SIG-M5 (cell line): Measurements from ENCODE around the gene DGKH.
"Not testable (repeated sequence)": the region's sequence is repeated elsewhere in the genome, so short reads cannot be mapped to it uniquely, and the experiment has no call there.

Experiments
- DNase-seq: peaks from one replicate; lab custom pipeline; 2025; lab: John Stamatoyannopoulos, UW

Gene DGKH

DNA sequence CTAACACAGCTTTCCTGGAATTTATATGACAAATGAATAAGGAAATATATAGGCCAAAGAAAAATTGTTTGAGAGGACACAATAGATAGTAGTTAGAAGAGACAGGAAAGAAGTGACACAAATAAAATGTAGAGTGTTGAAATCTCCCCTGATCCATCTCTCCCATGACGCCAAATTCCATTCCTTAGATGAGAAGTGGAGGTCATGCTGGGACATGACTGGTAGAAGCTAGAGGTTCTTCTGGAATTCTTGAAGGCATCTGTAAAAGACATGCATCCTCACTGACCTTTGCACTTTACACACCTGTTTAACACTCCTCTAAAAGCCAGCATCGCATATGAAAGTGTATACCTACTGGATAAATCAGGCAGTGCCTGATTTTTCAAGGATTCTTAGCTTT lies 67.8 kb downstream of the DGKH start:
- no peak for DNase-seq

DNA sequence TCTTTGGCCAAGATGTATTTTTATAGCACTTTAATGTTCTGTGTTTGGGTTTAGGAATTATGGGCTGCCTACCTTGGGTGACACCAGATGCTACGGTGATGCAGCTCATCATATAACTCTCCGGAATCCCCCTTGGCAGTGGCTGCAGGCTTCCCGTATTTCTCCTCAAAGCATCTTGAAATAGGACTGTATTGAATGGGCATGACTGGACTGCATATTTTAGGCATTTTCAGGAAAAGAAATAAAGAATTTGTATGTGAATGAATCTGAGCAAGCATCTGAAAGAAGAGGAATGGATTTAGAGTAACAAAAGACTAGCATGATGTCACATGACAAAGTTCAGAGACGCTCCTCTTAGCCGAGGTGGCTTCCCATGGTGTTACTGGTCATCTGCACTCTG lies 70.6 kb downstream of the DGKH start:
- no peak for DNase-seq

DNA sequence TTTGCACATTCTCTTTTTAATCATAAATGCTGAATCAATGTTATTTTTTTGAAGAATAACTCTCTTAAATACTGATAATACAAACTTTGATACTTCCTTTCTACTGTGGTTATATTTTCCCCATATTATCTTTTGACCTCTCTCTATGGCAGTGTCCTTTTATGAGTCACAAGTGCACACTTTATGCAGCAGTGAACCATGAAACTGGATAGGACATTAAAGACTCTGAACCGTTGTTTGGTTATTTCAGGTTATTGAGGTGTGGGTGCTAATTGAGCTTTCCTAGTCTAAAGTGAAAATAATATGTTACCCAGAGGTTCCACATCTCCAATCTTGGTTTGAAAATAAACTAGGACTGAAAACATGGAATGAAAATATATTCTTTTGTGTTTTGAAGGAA lies 71.4 kb downstream of the DGKH start:
- no peak for DNase-seq

DNA sequence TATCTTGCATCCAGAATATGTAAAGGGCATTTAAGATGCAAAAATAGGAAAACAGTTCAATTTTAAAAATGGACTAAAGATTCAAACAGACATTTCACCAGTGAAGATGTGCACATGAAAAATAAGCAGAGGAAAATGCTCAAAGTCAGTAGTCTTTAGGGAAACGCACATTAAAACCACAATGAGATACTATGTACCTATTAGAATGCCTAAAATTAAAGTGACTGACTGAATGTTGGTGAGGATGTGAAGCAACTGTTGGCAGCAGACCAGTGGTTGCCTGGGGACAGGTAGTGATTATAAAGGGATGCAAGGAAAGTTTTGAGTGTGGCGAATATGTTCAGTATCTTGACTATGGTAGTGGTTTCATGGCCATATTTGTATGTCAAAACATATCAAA lies 75.2 kb downstream of the DGKH start:
- no peak for DNase-seq

DNA sequence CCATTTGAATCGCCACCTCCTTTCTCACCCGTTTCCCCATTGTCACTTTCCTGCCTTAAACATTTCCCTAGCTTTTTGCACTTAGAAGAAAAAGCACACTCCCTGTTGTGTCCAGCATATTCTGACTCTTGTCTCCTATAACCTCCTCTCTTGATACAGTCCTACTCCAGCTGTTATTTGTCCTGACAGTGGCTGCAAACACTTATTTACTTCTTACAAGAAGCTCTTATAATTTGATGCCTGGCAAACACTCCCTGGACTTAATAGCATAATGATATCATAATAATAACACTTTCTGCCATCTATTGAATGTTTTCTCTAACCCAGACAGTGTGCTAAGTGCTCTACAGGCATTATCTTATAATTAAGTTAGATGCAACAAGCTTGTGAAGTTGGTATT lies 76.6 kb downstream of the DGKH start:
- DNase-seq, result no peak

DNA sequence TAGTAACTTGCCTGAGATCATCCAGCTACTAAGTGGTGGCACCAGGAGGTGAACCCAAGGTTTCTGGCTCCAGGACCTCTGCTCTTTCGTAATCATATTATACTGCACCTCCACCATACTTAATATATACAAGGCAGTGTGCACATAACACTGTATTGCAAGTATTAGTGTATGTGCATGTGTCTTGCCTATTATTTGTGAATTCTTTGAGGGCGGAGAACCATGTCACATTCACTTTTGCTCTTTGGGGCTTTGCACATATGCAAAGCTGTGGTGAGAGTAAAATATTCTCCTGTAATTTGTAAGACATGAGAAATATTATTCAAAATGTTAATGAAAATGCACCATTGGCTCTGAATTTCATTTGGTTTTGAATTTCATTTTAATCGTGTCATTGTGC lies 78.6 kb downstream of the DGKH start:
- DNase-seq, result no peak

DNA sequence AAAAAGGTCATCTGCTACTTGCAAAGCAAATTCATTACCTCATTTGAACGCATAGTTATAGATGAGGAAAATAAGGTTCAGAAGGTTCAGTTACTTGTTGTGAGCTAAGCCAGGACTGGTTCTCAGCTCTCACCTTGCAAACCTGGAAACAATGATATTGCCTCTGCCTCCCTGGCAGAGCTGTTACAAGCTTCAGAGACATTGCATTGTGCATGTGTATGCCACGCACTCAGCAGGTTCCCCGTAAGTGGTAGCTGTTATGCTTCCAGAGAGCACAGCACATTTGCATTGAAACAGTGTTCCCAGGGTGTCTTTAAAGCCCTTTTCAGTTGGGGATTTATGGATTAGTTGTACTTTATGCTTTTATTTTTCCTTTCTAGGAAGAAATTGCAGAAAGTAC lies 80.6 kb downstream of the DGKH start:
- no peak for DNase-seq

DNA sequence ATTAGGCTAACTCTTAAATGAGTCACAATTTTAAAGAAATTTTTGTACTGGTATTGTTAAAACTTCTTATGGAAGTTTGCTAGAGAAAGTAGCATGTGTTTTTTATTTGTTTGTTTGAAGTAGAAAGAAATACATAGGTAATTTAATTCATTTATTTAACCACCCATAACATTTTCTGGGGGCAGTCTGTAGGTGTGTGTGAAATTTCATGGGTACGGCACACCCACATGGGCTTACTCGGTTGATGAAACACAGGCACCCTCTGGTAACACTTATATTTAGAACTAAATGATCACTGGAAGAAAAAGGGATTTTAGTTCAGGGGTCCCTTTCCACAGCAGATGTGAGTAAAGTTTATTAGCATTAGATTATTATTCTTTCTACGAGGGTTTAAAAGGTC lies 88.1 kb downstream of the DGKH start:
- DNase-seq, result no peak

DNA sequence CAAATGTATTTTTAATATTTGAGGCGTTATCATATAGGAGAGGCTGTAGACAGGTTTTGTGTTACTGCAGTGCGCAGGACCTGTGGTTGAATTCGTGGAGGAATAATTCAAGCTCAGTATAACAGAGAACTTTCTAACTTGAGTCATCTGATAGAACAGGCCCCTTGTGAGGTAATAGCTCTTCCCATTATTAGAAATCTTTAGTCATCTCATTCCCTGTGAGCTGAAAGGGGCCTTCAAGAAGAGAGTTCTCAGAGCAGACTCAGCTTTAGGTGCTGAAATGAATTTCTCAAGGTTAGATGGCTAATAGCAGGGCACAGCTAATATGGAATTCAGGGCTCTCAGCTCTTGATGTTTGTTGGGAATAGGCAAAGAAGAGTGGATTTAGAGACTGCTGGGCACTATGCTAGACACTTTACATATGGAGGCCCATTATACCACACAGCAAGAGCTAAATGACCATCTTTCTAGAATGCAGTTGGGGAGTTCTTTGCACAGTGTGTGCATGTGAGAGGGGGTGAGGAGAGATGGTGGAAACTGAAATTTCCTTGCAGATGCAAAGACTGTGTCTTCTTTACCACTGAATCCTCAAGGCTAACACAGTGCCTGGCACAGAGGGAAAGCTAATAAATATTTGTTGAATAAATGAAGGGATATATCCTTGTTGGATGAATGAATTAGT lies 89.5 kb downstream of the DGKH start:
- DNase-seq, result no peak

DNA sequence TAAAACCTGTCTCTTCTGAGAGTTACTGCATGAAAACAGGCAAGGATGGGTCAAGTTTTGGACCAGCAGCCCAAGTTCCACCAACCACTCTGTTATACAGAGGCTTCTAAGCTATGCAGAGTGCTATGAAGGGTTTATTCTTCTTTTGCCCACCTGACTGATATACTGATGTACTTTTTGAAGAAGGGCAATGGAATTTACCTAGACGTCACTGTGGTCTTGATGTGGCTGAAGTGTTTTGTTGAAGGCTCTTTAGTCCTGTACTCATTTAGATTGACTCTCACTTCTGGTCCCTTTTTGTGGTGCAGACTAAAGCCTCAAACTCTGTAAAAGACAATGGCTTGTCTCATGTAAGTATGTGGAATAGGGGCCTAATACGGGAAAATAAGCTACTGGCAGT lies 92.0 kb downstream of the DGKH start:
- no peak for DNase-seq

DNA sequence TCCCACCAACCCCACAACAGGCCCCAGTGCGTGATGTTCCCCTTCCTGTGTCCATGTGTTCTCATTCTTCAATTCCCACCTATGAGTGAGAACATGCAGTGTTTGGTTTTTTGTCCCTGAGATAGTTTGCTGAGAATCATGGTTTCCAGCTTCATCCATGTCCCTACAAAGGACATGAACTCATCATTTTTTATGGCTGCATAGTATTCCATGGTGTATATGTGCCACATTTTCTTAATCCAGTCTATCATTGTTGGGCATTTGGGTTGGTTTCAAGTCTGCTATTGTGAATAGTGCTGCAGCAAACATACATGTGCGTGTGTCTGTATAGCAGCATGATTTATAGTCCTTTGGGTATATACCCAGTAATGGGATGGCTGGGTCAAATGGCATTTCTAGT lies 92.6 kb downstream of the DGKH start:
- DNase-seq, result not testable (repeated sequence)

DNA sequence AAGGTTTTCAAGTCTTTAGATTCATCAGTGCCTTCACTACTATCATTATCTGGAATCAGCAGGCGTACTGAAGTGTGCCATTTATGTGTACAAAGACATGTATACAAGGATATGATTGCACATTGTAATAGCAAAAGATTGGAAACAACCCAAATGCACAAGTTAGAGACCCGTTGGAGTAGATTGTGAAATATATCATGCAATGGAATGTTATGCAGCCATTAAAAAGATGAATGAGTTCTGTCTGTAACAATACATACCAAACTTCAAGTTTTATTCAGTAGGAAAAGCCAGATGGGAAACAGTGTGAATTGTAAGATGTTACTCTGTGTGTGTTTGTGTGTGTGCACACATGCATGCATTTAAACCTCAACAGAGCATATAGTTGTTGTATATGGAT lies 97.9 kb downstream of the DGKH start:
- no peak for DNase-seq

DNA sequence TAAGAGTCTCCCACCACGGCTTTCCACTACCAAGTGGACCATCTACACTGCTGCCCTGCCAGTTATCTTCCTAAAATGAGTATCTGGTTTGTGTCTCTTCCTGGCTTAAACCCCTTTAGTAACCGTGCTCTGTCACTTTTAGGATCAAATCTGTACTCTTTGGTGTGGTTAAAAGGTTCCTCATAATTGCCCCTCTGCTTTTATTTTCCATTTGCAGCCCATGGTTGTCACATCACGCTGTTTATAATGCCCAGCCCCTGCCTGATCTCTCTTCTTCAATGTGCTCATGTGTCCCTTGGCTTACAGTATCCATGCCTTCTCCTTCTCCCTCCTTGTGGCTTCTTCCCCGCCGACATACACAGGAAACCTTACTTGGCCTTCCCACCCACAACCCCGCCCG lies 100.1 kb downstream of the DGKH start:
- no peak for DNase-seq

DNA sequence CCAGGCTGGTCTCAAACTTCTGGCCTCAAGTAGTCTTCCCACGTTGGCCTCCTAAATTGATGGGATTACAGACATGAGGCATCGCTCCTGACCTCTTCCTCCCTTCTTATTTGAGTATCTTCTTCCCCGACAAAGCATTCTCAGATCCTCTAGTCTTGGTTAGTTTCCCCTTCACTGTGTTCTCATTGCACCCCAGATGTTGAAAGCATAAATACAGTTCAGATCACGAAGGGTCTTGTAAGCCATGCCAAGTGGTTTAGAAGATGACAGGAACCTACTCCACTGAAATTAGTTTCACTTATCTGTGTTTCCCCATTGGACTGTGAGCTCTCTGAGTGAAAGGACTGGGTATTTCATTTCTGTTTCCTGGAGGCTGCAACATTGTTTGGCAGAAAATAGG lies 100.7 kb downstream of the DGKH start:
- no peak for DNase-seq

DNA sequence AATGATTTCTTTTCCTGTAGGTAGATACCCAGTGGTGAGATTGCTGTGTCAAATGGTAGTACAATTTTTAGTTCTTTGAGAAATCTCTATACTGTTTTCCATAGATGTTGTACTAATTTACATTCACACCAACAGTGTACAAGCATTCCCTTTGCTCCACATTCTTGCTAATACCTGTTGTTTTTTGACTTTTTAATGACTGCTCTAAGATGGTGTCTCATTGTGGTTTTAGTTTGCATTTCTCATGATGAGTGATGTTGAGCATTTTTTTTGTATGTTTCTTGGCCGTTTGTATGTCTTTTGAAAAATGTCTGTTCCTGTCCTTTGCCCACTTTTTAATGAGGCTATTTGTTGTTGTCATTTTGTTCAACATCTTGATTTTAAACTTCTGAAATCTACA lies 103.3 kb downstream of the DGKH start:
- DNase-seq, result no peak

DNA sequence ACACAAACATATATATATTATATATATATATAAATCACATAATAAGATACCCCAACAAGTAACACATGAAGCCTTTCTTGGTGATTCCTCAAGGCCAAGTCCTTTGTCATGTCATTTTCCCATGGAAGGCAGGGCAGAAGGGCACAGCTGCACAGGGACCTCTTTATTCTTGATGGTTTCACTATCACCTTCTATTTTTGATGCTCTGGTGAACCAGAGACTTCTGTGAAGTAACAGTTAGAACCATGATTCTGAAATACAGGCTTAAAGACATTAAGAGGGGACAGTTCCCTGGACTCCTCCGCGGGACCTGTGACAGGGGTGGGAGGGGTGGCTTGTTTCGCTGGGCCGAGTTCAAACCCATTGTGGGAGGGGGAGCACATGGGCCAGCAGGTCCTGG lies 104.0 kb downstream of the DGKH start:
- no peak for DNase-seq

DNA sequence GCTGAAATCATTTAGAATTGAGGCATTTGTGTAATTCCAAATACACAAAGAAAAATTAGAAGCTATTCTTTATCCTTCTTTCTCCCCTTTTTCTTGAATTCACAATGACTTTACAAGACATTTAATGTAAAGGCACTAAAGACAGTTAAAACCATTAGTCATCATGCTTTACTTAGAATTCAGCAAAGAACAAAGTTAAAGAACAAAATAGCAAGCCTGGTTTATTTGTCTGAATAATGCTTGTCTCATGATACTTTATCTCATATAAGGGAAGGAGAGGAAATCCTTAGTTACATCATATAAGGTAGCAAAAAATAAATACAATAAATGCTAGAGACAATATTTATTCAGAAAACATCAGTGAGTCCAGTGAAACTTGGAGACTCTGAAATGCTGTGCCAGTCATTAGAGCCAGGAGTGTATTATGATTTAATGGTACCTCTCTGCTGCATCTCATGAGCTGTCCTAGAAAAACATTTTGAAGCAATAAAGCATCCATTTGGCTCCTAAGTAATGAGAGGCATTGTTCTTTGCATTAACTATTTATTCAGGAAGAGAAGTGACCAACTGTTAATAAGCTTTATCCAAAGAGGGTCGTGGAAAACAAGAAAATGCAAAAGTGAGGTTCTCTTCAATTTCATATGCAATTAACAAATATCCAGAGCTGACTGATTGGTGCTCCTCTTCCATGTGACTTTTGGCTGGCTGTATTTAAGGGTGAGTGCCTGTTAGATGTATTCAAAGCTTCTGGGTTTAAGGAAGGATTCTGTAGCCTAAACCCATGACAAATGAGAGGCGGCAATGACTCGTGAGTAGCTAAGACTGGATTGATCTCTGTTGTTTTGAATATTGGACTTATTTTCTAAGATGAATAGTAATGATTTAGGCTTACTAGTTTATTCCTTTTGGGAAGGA lies 105.0 kb downstream of the DGKH start:
- no peak for DNase-seq

DNA sequence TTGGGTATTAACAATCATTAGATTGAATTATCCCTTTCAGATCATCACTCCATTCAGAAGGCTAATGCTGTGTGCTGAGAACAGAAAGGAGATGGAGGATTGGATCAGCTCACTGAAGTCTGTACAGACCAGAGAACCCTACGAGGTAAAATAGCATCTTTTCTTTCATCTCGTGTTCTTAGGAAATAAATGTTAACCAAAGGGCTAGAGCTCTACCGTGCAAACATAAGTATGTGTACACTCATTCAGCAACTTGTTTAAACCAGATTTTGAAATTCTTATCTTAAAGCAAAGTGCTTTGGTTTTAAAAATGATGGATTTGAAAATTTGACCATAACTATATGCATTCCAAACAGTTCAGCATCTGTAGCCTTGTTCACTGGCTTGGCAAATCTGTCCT lies 106.8 kb downstream of the DGKH start:
- no peak for DNase-seq

DNA sequence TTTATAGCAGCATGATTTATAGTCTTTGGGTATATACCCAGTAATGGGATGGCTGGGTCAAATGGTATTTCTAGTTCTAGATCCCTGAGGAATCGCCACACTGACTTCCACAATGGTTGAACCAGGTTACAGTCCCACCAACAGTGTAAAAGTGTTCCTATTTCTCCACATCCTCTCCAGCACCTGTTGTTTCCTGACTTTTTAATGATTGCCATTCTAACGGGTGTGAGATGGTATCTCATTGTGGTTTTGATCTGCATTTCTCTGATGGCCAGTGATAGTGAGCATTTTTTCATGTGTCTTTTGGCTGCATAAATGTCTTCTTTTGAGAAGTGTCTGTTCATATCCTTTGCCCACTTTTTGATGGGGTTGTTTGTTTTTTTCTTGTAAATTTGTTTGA lies 114.9 kb downstream of the DGKH start:
- not testable (repeated sequence) for DNase-seq

DNA sequence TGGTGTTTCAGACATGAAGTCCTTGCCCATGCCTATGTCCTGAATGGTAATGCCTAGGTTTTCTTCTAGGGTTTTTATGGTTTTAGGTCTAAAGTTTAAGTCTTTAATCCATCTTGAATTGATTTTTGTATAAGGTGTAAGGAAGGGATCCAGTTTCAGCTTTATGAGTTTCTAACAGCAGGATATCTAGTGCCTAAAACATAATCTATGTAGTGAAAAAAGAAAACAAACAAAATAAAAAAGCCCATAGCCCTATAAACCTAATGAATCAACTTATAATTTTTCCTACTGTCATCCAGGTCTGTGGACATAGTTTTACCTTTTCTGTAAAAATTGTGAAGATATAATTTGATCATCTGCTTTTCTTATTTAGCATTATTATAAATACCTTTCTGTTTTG lies 115.5 kb downstream of the DGKH start:
- not testable (repeated sequence) for DNase-seq

DNA sequence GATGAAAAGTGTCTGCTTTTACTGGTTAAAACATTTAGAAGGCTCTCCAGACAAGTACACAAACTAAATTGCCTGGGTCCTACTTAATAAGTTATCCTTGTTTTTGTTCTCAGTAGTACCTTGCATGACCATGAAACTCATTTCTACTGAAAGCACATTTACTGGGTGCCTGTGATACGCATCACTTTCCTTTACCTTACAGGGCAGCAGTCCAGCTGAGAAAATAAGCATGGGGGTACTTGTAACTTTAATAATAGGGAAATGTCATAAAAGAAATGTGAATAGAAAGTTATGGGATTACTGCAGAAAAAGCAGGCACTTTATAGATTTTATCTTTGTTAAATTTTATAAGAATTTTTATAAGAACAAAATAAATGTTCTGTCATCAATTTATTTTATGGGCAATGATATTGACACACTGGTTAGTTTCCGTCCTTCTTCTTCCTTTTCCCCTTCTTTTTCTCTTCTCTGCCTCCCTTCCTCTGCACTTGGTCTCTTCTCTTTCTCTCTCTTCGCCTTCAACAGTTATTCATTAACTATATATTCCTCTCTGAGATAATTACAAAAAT lies 116.2 kb downstream of the DGKH start:
- no peak for DNase-seq

DNA sequence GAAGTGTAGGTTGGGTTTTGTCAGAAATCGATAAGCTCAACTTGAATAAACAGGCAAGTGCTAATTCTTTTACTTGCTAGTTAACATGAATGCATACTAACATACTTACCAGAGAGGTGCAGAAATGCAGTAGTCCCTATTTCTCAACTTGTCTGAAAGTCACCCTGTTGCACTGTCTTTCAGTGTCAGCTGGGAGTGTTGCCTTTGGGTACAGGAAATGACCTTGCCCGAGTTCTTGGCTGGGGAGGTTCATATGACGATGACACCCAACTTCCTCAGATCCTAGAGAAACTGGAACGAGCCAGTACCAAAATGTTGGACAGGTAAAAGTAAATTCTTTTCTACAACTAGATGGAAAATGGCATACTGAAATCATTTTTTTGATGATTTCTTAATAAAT lies 120.0 kb downstream of the DGKH start:
- no peak for DNase-seq

DNA sequence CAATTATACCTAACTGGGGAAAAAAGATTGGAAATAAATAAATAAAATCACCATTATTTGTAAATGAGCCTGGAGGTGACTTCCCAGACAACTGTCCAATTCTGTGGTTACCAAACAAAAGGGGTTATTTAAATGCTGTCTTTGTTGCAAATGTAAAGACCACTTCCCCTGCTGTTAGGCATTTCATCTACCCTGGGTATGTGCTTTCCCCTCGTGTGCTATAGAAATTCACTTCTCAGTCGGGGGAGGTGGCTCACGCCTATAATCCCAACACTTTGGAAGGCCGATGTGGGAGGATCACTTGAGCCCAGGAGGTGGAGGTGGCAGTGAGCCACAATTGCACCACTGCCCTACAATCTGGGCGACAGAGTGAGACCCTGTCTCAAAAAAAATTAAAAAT lies 121.6 kb downstream of the DGKH start:
- DNase-seq, result no peak
